Gastroesophageal sphincter (tissue), 4 donors: ENCODE data around the gene CENPS. TPM values are rescaled to one million over a fixed set of nuclear protein-coding genes. Genes with fewer than 3 reads are reported as not detected.

Experiments used
- ATAC-seq: fragments of 150-250 bp; one replicate; pipeline ENCODE4 v1.9.1; 2016; ENCODE audit warnings: mild to moderate bottlenecking, moderate library complexity
- H3K27ac ChIP-seq, 4 donors: fragments of 200-600 bp; sonication (generic) in 3 of 4; 1 replicate in 3 of 4; 2 replicates in 1 of 4; pipeline ENCODE4 v1.5.1; 2016 to 2019
- H3K27me3 ChIP-seq: fragments of 200-600 bp; sonication (generic); one replicate; pipeline ENCODE4 v1.5.1; 2019
- H3K36me3 ChIP-seq, 2 donors: fragments of 200-600 bp; sonication (generic); one replicate each; pipeline ENCODE4 v1.5.1; 2019; ENCODE audit warnings: control low read depth in 1 of 2
- H3K4me1 ChIP-seq, 3 donors: fragments of 200-600 bp; sonication (generic); 1 replicate in 2 of 3; 2 replicates in 1 of 3; pipeline ENCODE4 v1.5.1; 2016 to 2019; ENCODE audit warnings: control low read depth in 2 of 3
- H3K4me3 ChIP-seq, 2 donors: fragments of 200-600 bp; sonication (generic); one replicate each; pipeline ENCODE4 v1.5.1; 2019; ENCODE audit warnings: mild to moderate bottlenecking in 1 of 2, moderate library complexity in 1 of 2
- H3K9me3 ChIP-seq, 3 donors: fragments of 200-600 bp; sonication (generic); one replicate each; pipeline ENCODE4 v1.5.1; 2017 to 2019; ENCODE audit warnings: control low read depth in 2 of 3
- CTCF ChIP-seq, 4 experiments: fragments of 200-600 bp in 2 of 4; fragments of 450-650 bp in 2 of 4; sonication (generic) in 1 of 4; IDR thresholded peaks; one replicate each; pipeline ENCODE4 v1.5.1; 2017 to 2019; ENCODE audit warnings: antibody characterized with exemption in 4 of 4, mild to moderate bottlenecking in 2 of 4, moderate library complexity in 2 of 4
- EP300 ChIP-seq: sonication (generic); formaldehyde crosslinking; IDR thresholded peaks from one replicate; pipeline ENCODE4 v1.6.1; 2017; ENCODE audit warnings: antibody characterized with exemption, mild to moderate bottlenecking
- POLR2A ChIP-seq, 2 donors: fragments of 450-650 bp; IDR thresholded peaks; one replicate each; pipeline ENCODE4 v1.6.1; 2017; ENCODE audit warnings: antibody characterized with exemption in 2 of 2, mild to moderate bottlenecking in 2 of 2, moderate library complexity in 1 of 2
- POLR2AphosphoS5 ChIP-seq: sonication (generic); formaldehyde crosslinking; IDR thresholded peaks from one replicate; pipeline ENCODE4 v1.6.1; 2017; ENCODE audit warnings: antibody characterized with exemption
- WGBS, 2 donors: methylation state at CpG; one replicate each; pipeline ENCODE4 v1.1.5; 2018; ENCODE audit warnings: low coverage in 1 of 2; 5-methylcytosine and 5-hydroxymethylcytosine counted together
- total RNA-seq, 4 donors: library from RNA; depleted of rRNA; stranded (reverse); fragments of >200 nt; gene quantifications; one replicate each; pipeline ENCODE4 v1.1.0, GENCODE V29; 2016

The CENPS gene
- total RNA-seq, 4 donors from 2014 or later, result 2.1 to 7.2 (median 4.8) TPM

DNA sequence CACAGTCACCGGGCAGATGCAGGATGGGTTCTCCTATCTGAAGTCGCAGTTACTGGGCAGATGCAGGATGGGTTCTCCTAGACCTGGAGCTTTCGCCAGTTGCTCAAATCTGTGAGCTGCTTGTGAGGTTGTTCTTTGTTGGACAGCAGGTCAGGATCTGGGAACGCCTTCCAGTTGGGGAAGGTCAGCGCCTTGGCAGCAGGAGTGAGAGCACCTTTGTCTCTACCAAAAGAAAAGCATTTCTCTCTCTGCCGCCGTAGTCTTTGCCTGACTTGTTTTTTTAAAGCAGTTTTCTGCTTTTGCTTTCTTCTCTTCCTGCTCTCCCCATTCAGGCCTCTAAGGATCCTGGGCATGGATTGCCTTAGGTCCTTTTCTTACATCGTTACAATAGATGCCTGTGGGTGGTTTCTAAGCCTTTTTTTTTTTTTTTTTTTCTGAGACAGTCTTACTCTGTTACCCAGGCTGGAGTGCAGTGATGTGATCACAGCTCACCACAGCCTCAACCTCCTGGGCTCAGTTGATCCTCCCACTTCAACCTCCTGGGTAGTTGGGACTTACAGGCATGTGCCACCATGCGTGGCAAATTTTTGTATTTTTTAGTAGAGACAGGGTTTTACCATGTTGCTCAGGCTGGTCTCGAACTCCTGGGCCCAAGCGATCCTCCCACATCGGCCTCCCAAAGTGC, 60.2 kb downstream of the CENPS start:
- peaks cover 0 to 10% of the 10 kb centered on the region in 2 donors for H3K36me3 ChIP-seq
- 52 to 86% methylated on average over 4 to 8 of the region's 12 CpGs for WGBS, 2 donors
- no peak overlapping the region for H3K4me3 ChIP-seq
- H3K4me1 ChIP-seq, result peaks cover 0 to 21% (median 7%) of the 10 kb centered on the region in 3 donors
- no peak overlapping the region for H3K27ac ChIP-seq
- no peaks in the 10 kb centered on the region for H3K27me3 ChIP-seq
- ATAC-seq, result no peak
- TF ChIP-seq POLR2AphosphoS5 (no peak), EP300 (no peak), CTCF (IDR thresholded peaks at IDR 0.05) (no peak), POLR2A (IDR thresholded peaks at IDR 0.05) (no peak)
- no peaks in the 10 kb centered on the region for H3K9me3 ChIP-seq

Other genes with a start within 250 kb of the CENPS start
- 10 to 100 TPM; 63.1 to 83.8 (median 71.2) TPM for gene KIF1B, start 219.9 kb upstream of the CENPS start, total RNA-seq
- gene PGD, start 31.4 kb upstream of the CENPS start, total RNA-seq, result 100 to 1,000 TPM in 1 of 4 donors, 10 to 100 TPM in 3; 22.9 to 109 (median 44.2) TPM
- not detected for gene CORT, start 19.6 kb downstream of the CENPS start, total RNA-seq
- gene DFFA, start 42.1 kb downstream of the CENPS start, total RNA-seq, result 10 to 100 TPM; 20.2 to 32.3 (median 29.3) TPM
- 10 to 100 TPM; 10.1 to 22.7 (median 15.1) TPM for gene PEX14, start 44.5 kb downstream of the CENPS start, total RNA-seq